ENCODE measurements around the gene CHRNB1.
A peak's percentile ranks its signal among the peaks of the same experiment; 100 is the strongest.

Gene CHRNB1

DNA sequence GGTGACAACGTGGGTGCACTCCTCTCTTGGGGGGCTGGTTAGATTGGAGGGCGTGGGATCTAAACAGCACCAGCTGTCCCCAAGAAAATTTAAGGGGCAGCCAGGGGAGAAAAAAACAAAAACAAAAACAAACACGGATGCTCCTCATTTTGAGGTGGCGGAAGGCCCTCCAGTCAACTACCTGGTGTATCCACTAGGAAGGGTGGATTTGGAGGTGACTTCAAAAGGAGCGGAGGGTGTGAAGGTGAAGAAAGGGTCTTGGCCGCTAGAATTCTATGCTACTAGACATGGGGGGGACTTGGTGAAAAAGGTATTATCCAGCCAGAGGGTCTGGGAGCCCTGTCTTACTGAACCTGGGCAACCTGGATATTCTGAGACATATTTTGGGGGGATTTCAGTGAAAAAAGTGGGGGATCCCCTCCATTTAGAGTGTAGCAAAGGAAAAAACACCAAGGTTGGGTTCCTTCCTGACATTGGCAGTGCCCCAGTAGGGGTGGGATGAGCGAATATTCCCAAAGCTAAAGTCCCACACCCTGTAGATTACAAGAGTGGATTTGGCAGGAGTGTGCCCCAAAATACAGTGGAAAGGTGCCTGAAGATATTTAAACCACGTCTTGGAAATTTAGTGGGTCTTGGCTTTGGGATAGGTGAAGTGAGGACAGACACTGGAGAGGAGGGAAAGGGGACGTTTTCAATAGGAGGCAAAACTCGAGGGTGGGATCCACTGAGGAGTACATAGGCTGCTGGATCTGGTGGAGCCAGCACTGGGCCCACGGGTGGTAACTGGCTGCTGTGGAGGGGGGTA is 6.0 kb upstream of the CHRNB1 start:
- no peak for DNase-seq

DNA sequence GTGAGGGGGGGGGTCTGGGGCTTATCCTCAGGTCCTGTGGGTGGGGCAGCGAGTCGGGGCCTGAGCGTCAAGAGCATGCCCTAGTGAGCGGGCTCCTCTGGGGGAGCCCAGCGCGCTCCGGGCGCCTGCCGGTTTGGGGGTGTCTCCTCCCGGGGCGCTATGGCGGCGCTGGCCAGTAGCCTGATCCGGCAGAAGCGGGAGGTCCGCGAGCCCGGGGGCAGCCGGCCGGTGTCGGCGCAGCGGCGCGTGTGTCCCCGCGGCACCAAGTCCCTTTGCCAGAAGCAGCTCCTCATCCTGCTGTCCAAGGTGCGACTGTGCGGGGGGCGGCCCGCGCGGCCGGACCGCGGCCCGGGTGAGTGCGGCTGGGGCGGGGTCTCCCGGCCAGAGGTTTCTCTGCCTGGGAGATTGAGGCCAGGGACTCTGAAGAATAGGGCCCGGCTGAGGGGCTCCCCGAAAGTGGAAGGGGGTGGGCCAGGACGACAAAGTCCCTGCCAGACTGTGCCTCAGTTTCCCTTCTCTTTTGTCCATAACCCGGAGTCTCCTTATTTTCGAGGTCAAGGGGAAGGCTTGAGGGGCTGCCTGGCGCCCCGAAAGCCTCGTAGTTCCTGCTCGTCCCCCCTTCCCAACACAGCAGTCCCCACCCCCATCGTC is 5.3 kb upstream of the CHRNB1 start, which contains the start of gene FGF11:
FGF11 (plus strand) TSS at position 51 of the 651 bp plus-strand sequence; CDS start at position 160, 109 bp downstream.
- DNase-seq: no peak

- peak; percentile 23 to 25 for DNase-seq
These were observed 4.6 kb upstream of the CHRNB1 start for GRCh38 chr17:7440113-7440833.

GRCh38 chr17:7440834-7441195 is 4.0 kb upstream of the CHRNB1 start:
- DNase-seq: peak in 1 of 2 experiments; percentile 7

GRCh38 chr17:7441266-7441665 is 3.6 kb upstream of the CHRNB1 start:
- DNase-seq: no peak

DNA sequence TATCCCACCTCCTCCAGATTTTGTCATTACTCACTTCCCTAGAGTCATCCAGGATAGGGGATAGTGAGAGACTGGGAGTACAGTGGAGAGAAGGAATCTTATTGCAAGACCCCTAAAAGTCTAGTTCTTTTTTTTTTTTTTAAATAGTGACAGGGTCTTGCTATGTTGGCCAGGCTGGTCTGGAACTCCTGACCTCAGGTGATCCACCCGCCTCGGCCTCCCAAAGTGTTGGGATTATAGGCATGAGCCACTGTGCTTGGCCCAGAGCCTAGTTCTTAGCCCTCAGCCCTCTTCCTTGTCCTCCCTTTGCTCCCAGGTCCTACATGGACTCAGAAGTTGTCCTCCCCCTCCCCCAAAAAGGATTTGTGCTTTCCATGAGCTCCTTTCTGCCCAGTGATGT is 2.7 kb upstream of the CHRNB1 start:
- no peak for DNase-seq

- no peak for DNase-seq
These were observed 1.1 kb upstream of the CHRNB1 start for GRCh38 chr17:7443499-7444485.

- DNase-seq: peak in 1 of 2 experiments; percentile 17
These were observed 733 bp downstream of the CHRNB1 start for GRCh38 chr17:7445619-7445968.

DNA sequence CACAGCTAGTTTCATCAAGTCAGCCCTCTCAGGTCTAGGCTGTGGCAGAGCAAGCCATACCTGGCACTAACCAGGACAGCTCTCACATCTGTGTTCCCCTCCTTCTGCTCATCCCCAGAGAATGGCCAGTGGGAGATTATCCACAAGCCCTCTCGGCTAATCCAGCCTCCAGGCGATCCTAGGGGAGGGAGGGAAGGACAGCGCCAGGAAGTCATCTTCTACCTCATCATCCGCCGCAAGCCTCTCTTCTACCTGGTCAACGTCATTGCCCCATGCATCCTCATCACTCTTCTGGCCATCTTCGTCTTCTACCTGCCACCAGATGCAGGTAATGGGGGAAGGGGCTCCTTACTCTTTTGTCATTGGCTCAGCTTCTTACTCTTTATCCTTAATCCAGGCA is 3.6 kb downstream of the CHRNB1 start:
- no peak for DNase-seq

DNA sequence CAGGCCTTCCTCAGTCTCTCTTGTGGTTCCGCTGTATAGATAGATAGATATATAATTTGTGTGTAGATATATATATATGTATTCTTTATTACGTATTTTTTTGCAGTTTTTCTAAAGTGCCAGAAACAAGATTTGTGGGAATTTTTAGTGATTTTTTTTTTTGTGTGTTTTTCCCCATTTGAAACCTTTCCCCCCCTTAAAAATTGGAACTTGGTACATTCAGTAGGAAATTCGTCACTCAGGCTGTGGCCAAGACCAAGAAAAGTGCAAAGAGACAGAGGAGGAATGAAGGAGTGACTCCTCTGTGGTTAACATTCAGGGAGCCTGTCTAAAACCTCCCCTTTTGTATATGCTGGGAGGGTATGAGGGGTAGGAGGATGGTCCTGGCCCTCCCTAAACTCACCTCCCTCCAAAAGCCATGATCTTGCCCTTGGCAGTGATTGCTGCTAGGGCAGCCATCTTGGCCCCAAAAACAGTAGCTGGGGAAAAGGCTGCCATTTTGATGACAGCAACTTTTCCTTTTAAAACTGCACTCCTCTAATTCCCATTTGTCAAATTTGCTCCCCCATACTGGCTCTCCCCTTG is 15.2 kb downstream of the CHRNB1 start:
- DNase-seq: no peak

DNA sequence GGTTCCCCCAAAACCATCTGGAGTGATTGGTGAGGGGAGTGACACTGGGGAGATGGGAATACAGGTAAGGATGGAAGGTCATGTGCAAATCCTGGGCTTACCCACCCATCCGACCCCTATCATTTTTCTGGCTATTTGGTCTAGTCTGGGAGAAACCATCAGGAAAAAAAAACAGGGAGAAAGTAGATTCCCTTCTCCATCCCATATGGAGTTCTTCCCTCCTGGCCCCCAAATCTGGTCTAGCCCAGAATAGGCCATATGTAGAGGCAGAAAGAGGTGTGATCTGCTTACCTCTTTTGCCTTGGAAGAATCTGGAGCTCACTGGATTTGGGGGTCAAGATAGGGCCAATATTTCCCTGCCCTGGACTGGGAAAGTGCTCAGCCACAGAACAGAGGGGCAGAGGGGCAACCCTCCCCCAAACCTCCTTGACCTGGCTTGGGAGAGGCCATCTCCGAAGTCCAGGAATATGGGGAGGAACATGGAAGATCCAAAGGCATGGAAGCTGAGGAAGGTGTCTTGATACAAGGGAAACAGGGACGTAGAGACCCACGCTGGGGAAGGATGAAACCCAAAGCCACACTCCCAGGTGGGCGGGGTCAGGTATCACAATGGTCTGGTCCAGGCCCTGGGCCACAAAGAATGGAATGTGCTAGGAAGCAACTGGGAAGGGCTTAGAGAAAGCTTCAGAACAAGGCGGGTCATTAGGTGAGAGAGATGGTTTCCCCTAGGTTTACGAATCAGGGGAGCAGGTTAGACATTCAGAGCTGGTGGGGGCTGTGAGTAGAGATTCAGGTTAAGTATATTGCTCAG is 16.2 kb downstream of the CHRNB1 start:
- DNase-seq: no peak

DNA sequence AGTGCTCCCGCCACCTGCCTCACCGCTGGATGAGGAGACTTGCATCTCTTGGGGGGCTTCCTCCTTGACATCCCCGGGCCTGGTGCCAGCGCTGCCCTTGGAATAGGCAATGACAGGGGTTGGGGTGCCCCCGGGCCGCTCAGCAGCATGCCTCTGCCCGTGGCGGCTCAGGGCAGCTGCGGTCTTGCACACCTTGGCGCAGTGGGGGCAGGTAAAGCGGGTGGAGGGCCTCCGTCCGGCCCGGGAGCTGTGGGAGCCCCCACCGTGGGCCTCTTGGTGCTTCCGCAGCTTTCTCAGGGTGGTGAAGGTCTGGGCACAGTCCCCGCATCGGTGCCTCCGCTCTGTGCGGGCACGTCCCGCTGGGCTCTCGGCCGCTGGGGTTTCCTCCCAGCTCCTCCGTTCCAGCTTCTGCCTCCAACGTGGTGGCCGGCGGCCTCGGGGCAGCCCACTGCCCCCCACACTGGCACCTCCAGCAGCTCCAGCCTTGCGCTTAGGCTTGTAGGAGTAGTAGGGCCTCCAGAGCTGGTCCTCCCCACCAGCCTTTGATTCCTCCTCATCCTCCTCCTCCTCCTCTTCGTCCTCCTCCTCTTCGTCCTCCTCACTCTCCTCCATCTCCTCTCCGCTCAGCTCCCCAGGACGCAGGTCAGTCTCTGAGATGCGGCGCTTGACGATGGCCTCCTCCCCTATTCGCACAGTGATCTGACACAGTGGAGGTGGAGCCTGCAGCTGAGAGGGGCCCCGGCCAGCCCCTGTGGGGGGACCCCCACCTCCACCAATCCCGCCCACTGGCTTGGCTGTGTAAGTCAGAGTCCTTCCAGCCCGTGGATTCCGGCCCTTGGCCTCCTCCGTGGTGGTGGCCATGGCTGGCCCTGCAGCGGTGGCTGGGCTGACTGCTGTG is 17.9 kb downstream of the CHRNB1 start:
- no peak for DNase-seq

- DNase-seq: no peak
These were observed 18.5 kb downstream of the CHRNB1 start for GRCh38 chr17:7463372-7463846.

DNA sequence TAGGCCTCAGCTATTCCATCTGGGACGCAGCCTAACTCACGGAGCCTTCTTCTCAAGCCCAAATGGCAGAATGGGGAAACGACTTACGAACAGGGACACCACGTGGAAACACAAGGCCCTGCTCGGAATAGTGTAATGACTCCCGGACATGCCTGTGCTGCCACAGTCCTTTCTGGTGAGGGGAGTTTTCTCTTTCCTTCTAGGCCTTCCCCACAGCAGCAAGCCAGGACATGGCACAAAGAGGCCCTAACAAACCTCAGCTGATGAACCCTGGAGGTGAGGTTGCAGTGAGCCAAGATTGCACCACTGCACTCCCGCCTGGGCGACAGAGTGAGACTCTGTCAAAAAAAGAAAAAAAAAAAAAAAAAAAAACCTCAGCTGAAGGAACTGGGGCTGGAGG is 19.2 kb downstream of the CHRNB1 start:
- DNase-seq: no peak

GRCh38 chr17:7465597-7466275 is 20.9 kb downstream of the CHRNB1 start:
- DNase-seq: no peak

- no peak for DNase-seq
These were observed 21.4 kb downstream of the CHRNB1 start for GRCh38 chr17:7466318-7466638.

- no peak for DNase-seq
These were observed 21.9 kb downstream of the CHRNB1 start for GRCh38 chr17:7466639-7467341.

DNA sequence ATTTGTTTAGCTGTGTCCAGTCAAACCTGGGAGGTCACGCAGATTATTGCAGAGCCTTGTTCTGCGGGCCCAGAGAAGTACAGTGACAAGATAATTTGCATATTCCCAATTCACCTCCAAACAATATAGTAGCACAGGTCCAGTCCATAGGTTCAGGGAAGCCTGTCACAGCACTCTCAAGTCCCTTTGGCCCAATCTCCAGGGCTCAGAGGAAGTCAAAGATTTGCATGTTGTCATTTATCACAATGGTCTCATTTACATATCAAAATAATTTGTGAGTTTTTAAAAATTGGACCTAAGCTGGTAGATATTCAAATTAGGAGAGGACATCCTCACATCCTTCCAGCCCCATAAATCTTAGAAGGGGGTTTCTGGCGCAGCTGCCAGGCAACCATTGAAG is 22.6 kb downstream of the CHRNB1 start:
- DNase-seq: no peak

DNA sequence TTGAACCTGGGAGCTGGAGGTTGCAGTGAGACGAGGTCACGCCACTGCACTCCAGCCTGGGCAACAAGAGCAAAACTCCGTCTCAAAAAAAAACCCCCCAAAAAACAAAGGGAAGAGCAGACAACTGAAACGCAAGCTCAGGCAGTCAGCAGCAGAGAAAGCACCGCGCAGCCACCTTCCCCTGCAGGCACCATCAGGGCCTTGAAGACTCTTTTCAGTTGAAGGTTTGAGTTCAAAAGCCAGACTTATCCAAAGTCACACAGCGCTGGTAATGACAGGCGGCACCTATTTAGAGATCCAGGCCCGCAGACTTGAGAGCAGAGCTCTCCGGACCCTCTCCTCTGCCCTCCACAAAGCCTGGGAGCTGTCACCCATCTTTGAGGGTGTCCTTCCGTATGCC is 23.4 kb downstream of the CHRNB1 start:
- no peak for DNase-seq
